Activated T-helper 1 cell treated with anti-CD3 and anti-CD28 coated beads, Interleukin-12 subunit alpha, Interleukin-12 subunit beta, Interleukin-2, Interleukin-4 antibody, amounts not matched to agents 30 ng/mL and 10 ng/mL and 1 ng/mL, durations not matched to agents 14 hours and 24 hours and 36 hours (primary cell): ENCODE measurements around the gene CFAP92. TPM values are rescaled to one million over a fixed set of nuclear protein-coding genes. Genes with fewer than 3 reads are reported as not detected.

ENCODE experiments used
- DNase-seq: peaks from one replicate; pipeline ENCODE4 v3.0.0; 2021; ENCODE audit warnings: low spot score
- H3K27ac Mint-ChIP-seq: one replicate; pipeline ENCODE4 v1.8.0; 2021; ENCODE audit warnings: mild to moderate bottlenecking, mixed read lengths
- H3K27me3 Mint-ChIP-seq: one replicate; pipeline ENCODE4 v1.8.0; 2022; ENCODE audit warnings: mild to moderate bottlenecking, moderate library complexity, mixed read lengths; ENCODE audit not compliant: insufficient read depth
- H3K36me3 Mint-ChIP-seq: one replicate; pipeline ENCODE4 v1.8.0; 2021; ENCODE audit warnings: low read depth, mixed read lengths
- H3K4me1 Mint-ChIP-seq: one replicate; pipeline ENCODE4 v1.8.0; 2021; ENCODE audit warnings: low read depth, mixed read lengths
- H3K4me3 Mint-ChIP-seq: one replicate; pipeline ENCODE4 v1.8.0; 2021; ENCODE audit warnings: mild to moderate bottlenecking, moderate library complexity, mixed read lengths
- H3K9me3 Mint-ChIP-seq: one replicate; pipeline ENCODE4 v1.8.0; 2021; ENCODE audit warnings: mixed read lengths
- intact Hi-C: fragments of 100-400 bp; cut with micrococcal nuclease; formaldehyde crosslinking; loops from one replicate; pipeline ENCODE4 v1.15.1; 2024
- total RNA-seq: library from RNA; stranded (reverse); gene quantifications from 2 replicates; pipeline ENCODE4 v1.2.3, GENCODE V29; 2022

The CFAP92 gene
- total RNA-seq, 1 donor from 2014 or later, result 0.13 TPM

DNA sequence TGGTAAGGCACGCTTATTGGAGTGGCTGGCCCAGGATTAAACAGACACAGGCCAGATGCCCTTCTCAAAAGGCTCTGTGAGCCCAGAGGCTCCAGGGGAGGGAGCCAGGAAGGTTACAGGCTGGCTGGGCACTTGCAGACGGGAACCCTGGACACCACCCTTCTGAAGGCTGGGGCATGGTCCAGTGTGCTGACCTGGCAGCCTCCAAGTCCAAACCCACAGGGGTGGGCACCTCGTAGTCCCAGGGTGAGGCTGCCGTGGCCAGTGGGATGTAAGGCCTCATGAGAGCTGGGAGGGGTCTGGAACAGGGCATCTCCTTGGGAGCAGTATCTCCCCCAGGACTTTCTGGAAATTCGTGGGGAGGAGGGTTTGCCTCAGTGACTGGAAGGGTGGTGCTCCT is 26.8 kb upstream of the CFAP92 start:
- no peak overlapping the region for H3K27ac Mint-ChIP-seq
- peaks cover 5% of the 10 kb centered on the region for H3K36me3 Mint-ChIP-seq
- DNase-seq, result no peak
- intact Hi-C loops, result no loop called here
- no peaks in the 10 kb centered on the region for H3K9me3 Mint-ChIP-seq
- H3K4me3 Mint-ChIP-seq, result no peak overlapping the region
- H3K27me3 Mint-ChIP-seq, result peaks cover 13% of the 10 kb centered on the region
- peaks cover 39% of the 10 kb centered on the region for H3K4me1 Mint-ChIP-seq

DNA sequence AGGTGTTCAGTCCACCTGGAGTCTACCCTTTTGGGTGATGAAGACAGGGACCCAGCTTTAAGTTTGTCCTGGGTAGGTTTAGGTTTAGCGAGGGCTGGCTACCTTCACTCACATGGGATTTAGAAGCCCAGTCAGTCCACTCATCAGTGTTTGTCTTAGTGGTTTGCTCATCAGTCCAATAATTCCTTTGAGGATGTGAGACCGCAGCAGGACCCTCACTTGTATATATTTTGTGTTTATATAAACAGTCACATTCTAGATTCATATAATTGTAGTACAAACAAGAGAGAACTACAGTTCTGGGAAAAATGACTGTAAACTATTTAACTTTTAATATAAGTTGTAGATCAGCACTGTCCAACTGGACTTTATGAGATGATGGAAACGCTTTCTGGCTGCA is 25.4 kb upstream of the CFAP92 start:
- peaks cover 5% of the 10 kb centered on the region for H3K27me3 Mint-ChIP-seq
- H3K4me1 Mint-ChIP-seq, result peaks cover 39% of the 10 kb centered on the region
- DNase-seq, result no peak
- H3K36me3 Mint-ChIP-seq, result peaks cover 2% of the 10 kb centered on the region
- intact Hi-C loops, result no loop called here
- no peaks in the 10 kb centered on the region for H3K9me3 Mint-ChIP-seq
- H3K27ac Mint-ChIP-seq, result no peak overlapping the region
- no peak overlapping the region for H3K4me3 Mint-ChIP-seq

GRCh38 chr3:129018751-129019150 is 24.9 kb upstream of the CFAP92 start:
- intact Hi-C loops, result no loop called here
- Mint-ChIP-seq H3K4me3 (no peak overlapping the region), H3K9me3 (no peaks in the 10 kb centered on the region), H3K27me3 (peaks cover 5% of the 10 kb centered on the region), H3K4me1 (peaks cover 39% of the 10 kb centered on the region), H3K36me3 (peaks cover 2% of the 10 kb centered on the region), H3K27ac (peak overlapping the region; percentile 23)
- no peak for DNase-seq

DNA sequence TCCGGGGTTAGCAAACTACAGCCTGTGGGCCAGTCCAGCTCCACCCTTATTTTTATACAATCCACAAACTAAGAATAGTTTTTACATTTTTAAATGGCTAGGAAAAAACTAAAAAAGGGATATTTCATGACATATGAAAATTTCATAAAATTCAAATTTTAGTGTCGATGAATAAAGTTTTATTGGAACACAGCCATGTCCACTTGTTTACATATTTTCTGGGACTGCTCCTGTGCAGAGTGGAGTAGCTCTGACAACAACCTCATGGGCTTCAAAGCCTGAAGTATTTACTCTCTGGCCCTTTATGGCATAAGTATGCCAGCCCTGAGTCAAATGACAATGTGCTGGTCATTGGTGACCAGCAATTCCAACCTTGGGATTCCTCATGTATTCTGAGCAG is 24.4 kb upstream of the CFAP92 start:
- no peak overlapping the region for H3K27ac Mint-ChIP-seq
- H3K9me3 Mint-ChIP-seq, result no peaks in the 10 kb centered on the region
- intact Hi-C loops, result no loop called here
- H3K36me3 Mint-ChIP-seq, result peaks cover 2% of the 10 kb centered on the region
- peaks cover 39% of the 10 kb centered on the region for H3K4me1 Mint-ChIP-seq
- DNase-seq, result no peak
- H3K27me3 Mint-ChIP-seq, result peaks cover 5% of the 10 kb centered on the region
- no peak overlapping the region for H3K4me3 Mint-ChIP-seq

DNA sequence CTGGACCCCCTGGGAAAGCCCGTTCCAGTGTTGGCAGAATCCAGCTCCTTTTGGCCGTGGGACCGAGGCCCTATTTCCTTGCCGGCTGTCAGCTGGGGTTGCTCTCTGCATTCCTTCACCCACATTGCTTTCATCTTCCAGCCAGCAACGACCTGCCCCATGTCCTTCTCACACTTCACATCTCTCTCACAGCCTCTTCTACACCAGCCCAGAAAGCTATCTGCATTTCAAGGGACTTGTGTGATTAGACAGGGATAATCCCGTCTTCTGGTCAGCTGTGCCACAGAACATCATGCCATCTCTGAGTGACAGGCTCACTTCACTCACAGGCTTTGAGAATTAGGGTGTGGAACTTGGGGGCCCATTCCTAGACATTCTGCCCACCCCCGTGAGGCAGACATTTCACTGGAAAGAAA is 23.6 kb upstream of the CFAP92 start:
- H3K4me3 Mint-ChIP-seq, result no peak overlapping the region
- H3K9me3 Mint-ChIP-seq, result no peaks in the 10 kb centered on the region
- no peak for DNase-seq
- peaks cover 43% of the 10 kb centered on the region for H3K4me1 Mint-ChIP-seq
- peak overlapping the region; percentile 61 for H3K27ac Mint-ChIP-seq
- H3K27me3 Mint-ChIP-seq, result peaks cover 2% of the 10 kb centered on the region
- peaks cover 2% of the 10 kb centered on the region for H3K36me3 Mint-ChIP-seq
- intact Hi-C loops, result no loop called here

DNA sequence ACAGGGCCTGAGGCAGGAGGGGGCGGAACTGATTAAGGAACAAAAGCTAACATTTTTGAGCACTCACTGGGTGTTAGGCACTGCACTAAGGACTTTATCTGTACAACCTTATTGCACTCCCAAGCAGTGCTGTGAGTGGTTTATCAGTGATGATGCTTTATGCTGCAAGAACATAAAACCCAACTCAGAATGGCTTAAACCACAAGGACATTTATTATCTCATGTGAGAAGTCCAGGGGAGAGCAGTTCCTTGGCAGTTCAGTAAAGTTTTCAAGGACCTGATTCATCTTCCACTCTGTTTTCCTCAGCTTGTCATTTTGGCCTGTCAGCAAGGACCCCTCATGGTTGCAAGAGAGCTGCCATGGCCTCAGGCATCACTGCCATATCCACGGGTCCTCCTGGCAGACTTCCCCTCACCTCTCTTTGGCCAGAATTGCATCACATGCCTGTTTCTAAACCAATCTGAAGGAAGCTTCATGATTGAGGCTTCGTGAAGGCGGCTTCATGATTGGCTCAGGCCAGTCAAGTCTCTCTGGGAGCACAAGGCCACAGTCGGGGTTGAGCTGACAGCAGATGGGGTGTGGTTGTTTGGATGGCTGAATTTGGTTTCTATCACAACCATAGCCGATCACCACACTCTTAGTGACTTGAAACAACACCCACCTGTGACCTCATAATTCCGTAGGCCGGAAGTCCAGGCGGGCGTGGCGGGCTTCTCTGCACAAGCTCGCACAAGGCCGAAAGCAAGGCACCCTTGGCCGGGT is 23.0 kb upstream of the CFAP92 start:
- no peak for DNase-seq
- Mint-ChIP-seq H3K4me1 (peaks cover 46% of the 10 kb centered on the region), H3K27me3 (peaks cover 2% of the 10 kb centered on the region), H3K9me3 (no peaks in the 10 kb centered on the region), H3K36me3 (peaks cover 2% of the 10 kb centered on the region), H3K27ac (peak overlapping the region; percentile 91), H3K4me3 (no peak overlapping the region)
- intact Hi-C loops, result loop anchor here (1.0 kb wide), 3 partner anchors 10 to 47 kb away; no protein-coding TSS in a partner anchor

DNA sequence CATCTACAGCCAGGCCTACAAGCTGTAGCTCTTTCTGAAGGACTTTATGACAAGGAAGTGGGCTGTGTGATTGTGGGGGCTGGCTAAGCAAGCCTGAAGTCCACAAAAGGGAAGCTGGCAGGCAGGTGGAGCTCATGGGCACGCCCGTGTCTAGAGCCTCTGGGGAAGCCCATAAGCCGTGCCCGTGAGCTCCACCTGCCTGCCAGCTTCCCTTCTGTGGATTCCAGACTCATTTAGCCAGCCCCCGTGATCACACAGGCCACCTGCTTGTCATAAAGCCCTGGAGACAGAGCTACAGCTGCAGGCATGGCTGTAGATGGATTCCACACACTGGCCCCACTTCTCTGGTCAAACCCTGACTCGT is 22.5 kb upstream of the CFAP92 start:
- Mint-ChIP-seq H3K9me3 (no peaks in the 10 kb centered on the region), H3K36me3 (peaks cover 2% of the 10 kb centered on the region), H3K27ac (peak overlapping the region; percentile 91), H3K4me1 (peaks cover 46% of the 10 kb centered on the region), H3K4me3 (peak overlapping the region; percentile 71), H3K27me3 (peaks cover 2% of the 10 kb centered on the region)
- peak; percentile 31 for DNase-seq
- intact Hi-C loops, result loop anchor here (1.0 kb wide), 3 partner anchors 11 to 46 kb away; no protein-coding TSS in a partner anchor

- H3K27me3 Mint-ChIP-seq, result peaks cover 2% of the 10 kb centered on the region
- DNase-seq, result peak; percentile 22
- peak overlapping the region; percentile 91 for H3K27ac Mint-ChIP-seq
- H3K4me3 Mint-ChIP-seq, result peak overlapping the region; percentile 71
- intact Hi-C loops, result loop anchor here (1.0 kb wide), 3 partner anchors 12 to 45 kb away; no protein-coding TSS in a partner anchor
- peaks cover 2% of the 10 kb centered on the region for H3K36me3 Mint-ChIP-seq
- no peaks in the 10 kb centered on the region for H3K9me3 Mint-ChIP-seq
- peaks cover 46% of the 10 kb centered on the region for H3K4me1 Mint-ChIP-seq
These were observed 21.7 kb upstream of the CFAP92 start for GRCh38 chr3:129015388-129016105.

- peaks cover 2% of the 10 kb centered on the region for H3K36me3 Mint-ChIP-seq
- intact Hi-C loops, result no loop called here
- H3K27me3 Mint-ChIP-seq, result peaks cover 2% of the 10 kb centered on the region
- peaks cover 46% of the 10 kb centered on the region for H3K4me1 Mint-ChIP-seq
- DNase-seq, result no peak
- no peaks in the 10 kb centered on the region for H3K9me3 Mint-ChIP-seq
- H3K27ac Mint-ChIP-seq, result peak overlapping the region; percentile 80
- H3K4me3 Mint-ChIP-seq, result no peak overlapping the region
These were observed 21.0 kb upstream of the CFAP92 start for GRCh38 chr3:129014793-129015345.

GRCh38 chr3:129014148-129014547 is 20.3 kb upstream of the CFAP92 start:
- H3K36me3 Mint-ChIP-seq, result peaks cover 2% of the 10 kb centered on the region
- H3K4me1 Mint-ChIP-seq, result peaks cover 48% of the 10 kb centered on the region
- DNase-seq, result no peak
- H3K27ac Mint-ChIP-seq, result no peak overlapping the region
- no peak overlapping the region for H3K4me3 Mint-ChIP-seq
- intact Hi-C loops, result no loop called here
- no peaks in the 10 kb centered on the region for H3K9me3 Mint-ChIP-seq
- peaks cover 2% of the 10 kb centered on the region for H3K27me3 Mint-ChIP-seq

DNA sequence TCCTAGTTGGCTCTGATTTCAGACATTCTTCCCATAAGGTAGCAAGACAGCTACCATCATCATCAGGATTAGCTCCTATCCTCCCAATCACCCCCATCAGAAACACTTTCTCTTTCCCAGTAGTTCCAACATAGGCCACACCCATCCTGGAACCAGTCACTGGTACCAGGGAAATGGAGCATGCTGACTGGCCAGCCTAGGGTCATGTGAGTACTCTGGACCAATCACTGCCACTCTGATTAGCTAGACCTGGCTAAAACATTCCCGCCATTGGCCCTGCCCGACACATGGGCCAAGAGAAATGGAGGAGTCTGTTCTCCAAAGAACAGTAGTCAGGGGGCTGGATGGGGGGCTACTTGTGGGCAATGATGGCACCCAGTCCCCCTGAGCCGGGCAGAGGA is 19.6 kb upstream of the CFAP92 start:
- H3K4me3 Mint-ChIP-seq, result no peak overlapping the region
- H3K9me3 Mint-ChIP-seq, result no peaks in the 10 kb centered on the region
- H3K27ac Mint-ChIP-seq, result no peak overlapping the region
- H3K36me3 Mint-ChIP-seq, result peaks cover 2% of the 10 kb centered on the region
- peaks cover 45% of the 10 kb centered on the region for H3K4me1 Mint-ChIP-seq
- intact Hi-C loops, result no loop called here
- H3K27me3 Mint-ChIP-seq, result peaks cover 2% of the 10 kb centered on the region
- DNase-seq, result no peak

DNA sequence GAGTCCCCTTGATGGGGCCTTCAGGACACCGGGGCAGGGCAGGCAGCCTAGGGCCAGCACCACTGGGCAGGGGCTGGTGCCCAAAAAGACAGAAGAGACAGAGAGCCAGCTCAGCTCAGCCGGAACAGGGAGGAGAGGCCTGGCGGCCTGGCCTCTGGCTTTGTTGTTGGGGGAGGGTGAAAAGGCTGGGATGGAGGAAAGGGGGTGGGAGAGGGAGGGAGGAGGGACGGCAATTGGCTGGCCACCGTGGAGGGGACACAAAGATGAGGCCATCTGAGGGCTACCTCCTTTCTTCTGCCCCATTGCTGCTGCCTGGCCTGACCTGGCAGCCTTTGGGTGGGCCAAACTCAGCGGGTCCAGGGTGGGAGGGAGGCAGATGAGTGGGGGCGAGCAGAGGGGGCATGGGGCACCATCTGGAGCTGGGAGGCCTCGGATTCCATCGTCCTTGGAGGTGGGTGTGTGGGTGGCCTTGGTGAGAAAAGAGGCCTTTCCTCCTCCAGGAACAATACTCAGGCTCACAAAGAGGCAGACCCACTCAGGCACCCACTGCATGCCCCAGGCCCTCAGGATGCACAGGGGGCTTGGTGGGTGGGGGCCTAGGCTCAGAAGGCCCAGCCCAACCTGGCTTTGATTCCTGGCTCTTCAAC is 16.6 kb upstream of the CFAP92 start:
- no peaks in the 10 kb centered on the region for H3K9me3 Mint-ChIP-seq
- H3K36me3 Mint-ChIP-seq, result no peaks in the 10 kb centered on the region
- peaks cover 32% of the 10 kb centered on the region for H3K4me1 Mint-ChIP-seq
- H3K4me3 Mint-ChIP-seq, result no peak overlapping the region
- intact Hi-C loops, result no loop called here
- no peak overlapping the region for H3K27ac Mint-ChIP-seq
- no peak for DNase-seq
- H3K27me3 Mint-ChIP-seq, result peaks cover 2% of the 10 kb centered on the region

DNA sequence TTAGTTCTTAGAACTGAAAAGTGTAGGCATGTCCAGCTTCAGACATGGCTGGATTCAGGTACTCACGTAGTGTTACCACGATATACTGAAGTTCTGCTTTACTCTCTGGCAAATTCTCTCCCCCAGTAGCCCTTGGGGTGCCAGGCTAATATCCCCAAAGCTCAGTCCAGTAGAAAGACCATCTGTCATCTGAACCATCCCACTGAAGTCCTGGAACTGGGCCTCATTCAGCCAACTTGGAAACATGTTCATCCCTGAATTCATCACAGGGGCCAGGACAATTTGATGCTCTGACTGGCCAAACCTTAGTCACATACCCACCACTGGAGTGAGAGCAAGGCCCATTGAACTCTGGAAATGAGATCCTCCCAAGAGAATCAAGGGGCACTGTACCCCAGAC is 15.4 kb upstream of the CFAP92 start:
- Mint-ChIP-seq H3K27ac (no peak overlapping the region), H3K36me3 (no peaks in the 10 kb centered on the region), H3K4me3 (no peak overlapping the region), H3K4me1 (peaks cover 29% of the 10 kb centered on the region), H3K27me3 (peaks cover 7% of the 10 kb centered on the region), H3K9me3 (no peaks in the 10 kb centered on the region)
- intact Hi-C loops, result no loop called here
- no peak for DNase-seq
